AG09309 (cell line): ENCODE results near the gene DYNC1H1.

Experiments used
- DNase-seq: peaks from one replicate; pipeline ENCODE4 v3.0.0-alpha.2; 2010; ENCODE audit warnings: low read depth
- H3K4me3 ChIP-seq: 2 replicates; pipeline ENCODE4 v1.5.1; 2011; ENCODE audit warnings: mild to moderate bottlenecking, low read depth, low read length, moderate library complexity; ENCODE audit not compliant: control insufficient read depth
- TF ChIP-seq, protein P1 (sequence below): IDR thresholded peaks from 2 replicates; pipeline ENCODE4 v1.5.1; 2011; ENCODE audit warnings: mild to moderate bottlenecking, low read depth, low read length, inconsistent platforms; ENCODE audit not compliant: insufficient read depth, control insufficient read depth; ENCODE audit errors: missing control alignments

Gene DYNC1H1

GRCh38 chr14:101929096-101929495, 35.3 kb upstream of the DYNC1H1 start:
- TF ChIP-seq, protein P1, sequence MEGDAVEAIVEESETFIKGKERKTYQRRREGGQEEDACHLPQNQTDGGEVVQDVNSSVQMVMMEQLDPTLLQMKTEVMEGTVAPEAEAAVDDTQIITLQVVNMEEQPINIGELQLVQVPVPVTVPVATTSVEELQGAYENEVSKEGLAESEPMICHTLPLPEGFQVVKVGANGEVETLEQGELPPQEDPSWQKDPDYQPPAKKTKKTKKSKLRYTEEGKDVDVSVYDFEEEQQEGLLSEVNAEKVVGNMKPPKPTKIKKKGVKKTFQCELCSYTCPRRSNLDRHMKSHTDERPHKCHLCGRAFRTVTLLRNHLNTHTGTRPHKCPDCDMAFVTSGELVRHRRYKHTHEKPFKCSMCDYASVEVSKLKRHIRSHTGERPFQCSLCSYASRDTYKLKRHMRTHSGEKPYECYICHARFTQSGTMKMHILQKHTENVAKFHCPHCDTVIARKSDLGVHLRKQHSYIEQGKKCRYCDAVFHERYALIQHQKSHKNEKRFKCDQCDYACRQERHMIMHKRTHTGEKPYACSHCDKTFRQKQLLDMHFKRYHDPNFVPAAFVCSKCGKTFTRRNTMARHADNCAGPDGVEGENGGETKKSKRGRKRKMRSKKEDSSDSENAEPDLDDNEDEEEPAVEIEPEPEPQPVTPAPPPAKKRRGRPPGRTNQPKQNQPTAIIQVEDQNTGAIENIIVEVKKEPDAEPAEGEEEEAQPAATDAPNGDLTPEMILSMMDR, result no peak
- no peak for DNase-seq
- no peak overlapping the region for H3K4me3 ChIP-seq

DNA sequence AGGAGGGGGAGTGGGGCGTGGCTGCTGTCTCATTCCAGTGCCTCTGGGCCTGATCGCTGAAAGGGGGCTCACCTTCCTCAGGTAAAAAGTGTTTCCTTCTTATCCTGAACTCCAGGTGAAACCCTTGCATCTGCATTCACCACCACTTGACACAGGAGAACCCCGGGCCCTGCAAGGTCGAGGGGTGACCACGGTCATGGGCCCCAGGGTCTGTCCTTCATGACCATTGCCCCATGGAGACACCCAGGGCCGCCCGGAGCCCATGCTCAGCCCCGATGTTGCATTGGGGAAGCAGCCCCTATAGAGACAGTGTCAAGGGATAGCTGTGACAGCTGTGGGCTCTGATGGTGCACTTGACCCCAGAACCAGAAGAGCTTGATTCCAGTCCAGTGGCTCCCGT, 34.4 kb upstream of the DYNC1H1 start:
- no peak overlapping the region for H3K4me3 ChIP-seq
- TF ChIP-seq, protein P1, result no peak
- DNase-seq, result no peak

GRCh38 chr14:101932673-101933072, 31.7 kb upstream of the DYNC1H1 start:
- DNase-seq, result no peak
- TF ChIP-seq, protein P1, result no peak
- H3K4me3 ChIP-seq, result no peak overlapping the region

- TF ChIP-seq, protein P1, result no peak
- H3K4me3 ChIP-seq, result no peak overlapping the region
- no peak for DNase-seq
Observed at GRCh38 chr14:101933209-101933608, 31.2 kb upstream of the DYNC1H1 start.

DNA sequence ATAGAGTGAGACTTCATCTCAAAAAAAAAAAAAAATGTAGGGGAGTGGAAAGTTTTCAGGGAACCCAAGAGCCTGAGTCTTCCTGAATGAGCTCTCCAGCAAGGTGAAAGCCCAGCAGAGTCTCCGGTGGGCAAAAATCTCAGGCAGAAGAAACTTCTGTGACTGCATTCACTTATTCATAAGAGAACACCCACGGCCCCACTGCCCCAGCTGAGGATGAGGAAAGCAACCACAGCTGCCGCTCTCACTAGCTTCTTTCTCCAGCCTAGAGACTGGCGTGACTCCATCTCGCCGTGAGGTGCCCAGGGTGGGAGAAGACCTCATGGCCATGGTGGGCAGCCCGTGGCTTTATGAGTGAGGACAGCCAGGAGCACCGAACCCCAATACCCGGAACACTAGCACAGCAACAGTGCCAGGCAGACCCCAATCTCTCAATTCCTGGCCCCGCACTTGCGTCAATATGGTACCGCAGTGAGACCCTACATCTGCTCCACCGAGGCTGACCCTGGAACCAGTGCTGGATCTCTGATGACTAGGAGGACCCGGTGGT, 29.7 kb upstream of the DYNC1H1 start:
- TF ChIP-seq, protein P1, result no peak
- DNase-seq, result no peak
- no peak overlapping the region for H3K4me3 ChIP-seq

DNA sequence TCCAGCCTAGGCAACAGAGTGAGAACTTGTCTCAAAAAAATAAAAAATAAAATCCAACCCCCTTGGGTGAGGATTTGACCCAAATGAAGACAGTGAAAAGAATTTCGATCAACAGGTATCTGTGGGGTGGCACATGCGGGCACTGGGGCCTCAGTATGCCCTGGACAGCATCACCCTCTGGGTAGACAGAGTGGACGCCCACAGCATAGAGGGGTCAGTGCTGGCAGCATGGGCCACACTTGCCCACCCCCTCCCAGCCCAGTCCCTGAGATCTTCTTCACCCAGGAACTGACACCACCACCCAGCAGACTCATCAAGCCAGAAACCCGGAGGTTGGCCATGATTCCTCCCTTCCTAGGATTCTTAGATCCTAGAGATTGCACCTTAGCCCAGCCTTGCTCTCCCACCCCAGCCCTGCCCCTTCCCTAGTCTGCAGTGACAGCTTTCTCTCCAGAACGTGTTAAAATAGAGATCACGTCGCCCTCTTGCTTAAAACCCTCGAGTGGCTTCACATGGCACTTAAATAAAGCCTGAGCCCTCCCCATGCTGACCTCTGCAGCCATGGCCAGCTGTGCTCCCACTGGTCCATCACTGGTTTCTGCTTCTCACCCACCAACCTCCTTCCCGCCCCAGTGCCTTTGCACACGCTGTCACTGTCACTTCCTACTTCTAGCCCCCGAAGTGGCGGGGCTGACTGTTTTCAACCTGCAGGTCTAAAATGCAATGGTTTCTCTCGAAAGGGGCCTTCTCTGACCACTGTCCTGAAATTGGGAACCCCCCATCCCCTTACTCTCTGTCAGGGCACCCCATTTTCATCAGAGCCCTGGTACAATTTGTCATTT, 26.2 kb upstream of the DYNC1H1 start:
- TF ChIP-seq, protein P1, result no peak
- no peak overlapping the region for H3K4me3 ChIP-seq
- DNase-seq, result no peak

- DNase-seq, result no peak
- TF ChIP-seq, protein P1, result no peak
- no peak overlapping the region for H3K4me3 ChIP-seq
Observed at GRCh38 chr14:101939646-101940170, 24.7 kb upstream of the DYNC1H1 start.
